RWPE1 (cell line): ENCODE results near the gene SORCS1.

Source experiments
- CTCF ChIA-PET: fragments of 350-600 bp; sonication (Branson Sonifier 250); formaldehyde crosslinking; extraction: SDS; loops from one replicate; lab custom pipeline; 2021; lab: Yijun Ruan, JAX
- POLR2A ChIA-PET: fragments of 400-600 bp; formaldehyde crosslinking; extraction: SDS; loops from one replicate; lab custom pipeline; 2020; ENCODE audit warnings: antibody characterized with exemption; ENCODE audit not compliant: low non-redundant PET; lab: Yijun Ruan, JAX
- DNase-seq: peaks from one replicate; pipeline ENCODE4 v3.0.0; 2012; ENCODE audit warnings: low spot score
- H3K27ac ChIP-seq: fragments of 450-650 bp; 2 replicates; pipeline ENCODE4 v1.5.1; 2017
- TF ChIP-seq, protein P1 (sequence below): fragments of 450-650 bp; conservative IDR thresholded peaks from 2 replicates; pipeline ENCODE4 v1.5.1; 2017; ENCODE audit warnings: low read depth, mild to moderate bottlenecking

SORCS1 gene

DNA sequence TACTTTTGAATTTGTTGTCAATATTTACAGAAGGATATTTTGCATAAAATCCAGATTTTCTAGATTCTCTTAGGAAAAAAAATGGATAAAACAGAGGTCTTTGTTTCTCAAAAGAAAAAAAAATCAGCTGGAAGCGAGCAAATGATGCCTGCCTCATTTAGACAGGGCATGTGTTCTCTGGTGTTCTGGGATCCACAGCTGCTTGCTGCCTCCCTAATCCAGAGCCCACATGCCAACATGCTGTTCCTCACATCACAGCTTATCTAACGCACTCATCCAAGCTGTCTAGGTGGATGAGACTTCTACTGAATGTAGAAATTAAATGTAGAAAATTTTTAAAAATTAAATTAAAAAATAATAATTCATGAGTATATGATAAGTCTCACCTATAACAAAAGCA is 630.1 kb downstream of the SORCS1 start:
- TF ChIP-seq, protein P1, sequence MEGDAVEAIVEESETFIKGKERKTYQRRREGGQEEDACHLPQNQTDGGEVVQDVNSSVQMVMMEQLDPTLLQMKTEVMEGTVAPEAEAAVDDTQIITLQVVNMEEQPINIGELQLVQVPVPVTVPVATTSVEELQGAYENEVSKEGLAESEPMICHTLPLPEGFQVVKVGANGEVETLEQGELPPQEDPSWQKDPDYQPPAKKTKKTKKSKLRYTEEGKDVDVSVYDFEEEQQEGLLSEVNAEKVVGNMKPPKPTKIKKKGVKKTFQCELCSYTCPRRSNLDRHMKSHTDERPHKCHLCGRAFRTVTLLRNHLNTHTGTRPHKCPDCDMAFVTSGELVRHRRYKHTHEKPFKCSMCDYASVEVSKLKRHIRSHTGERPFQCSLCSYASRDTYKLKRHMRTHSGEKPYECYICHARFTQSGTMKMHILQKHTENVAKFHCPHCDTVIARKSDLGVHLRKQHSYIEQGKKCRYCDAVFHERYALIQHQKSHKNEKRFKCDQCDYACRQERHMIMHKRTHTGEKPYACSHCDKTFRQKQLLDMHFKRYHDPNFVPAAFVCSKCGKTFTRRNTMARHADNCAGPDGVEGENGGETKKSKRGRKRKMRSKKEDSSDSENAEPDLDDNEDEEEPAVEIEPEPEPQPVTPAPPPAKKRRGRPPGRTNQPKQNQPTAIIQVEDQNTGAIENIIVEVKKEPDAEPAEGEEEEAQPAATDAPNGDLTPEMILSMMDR = no peak

DNA sequence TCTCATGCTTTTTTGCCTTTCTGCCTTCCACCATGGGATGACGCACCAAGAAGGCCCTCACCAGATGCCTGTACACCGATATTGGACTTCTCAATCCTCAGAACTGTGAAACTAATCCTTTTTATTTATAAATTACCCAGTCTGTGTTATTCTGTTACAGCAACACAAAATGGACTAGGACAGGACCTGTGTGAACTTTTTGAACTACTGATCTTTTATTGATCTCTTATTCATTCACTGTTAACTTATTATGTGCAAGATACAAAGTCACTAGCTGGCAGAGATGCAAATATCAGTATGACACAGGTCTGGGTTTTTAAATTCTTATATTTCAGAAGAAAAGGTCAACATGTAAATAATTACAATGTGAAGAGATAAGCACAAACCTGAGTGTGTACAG is 635.8 kb downstream of the SORCS1 start:
- POLR2A ChIA-PET = no interaction called here
- CTCF ChIA-PET = no interaction called here
- no peak overlapping the region for H3K27ac ChIP-seq
- TF ChIP-seq, protein P1 = no peak
- DNase-seq = no peak

More for the DNA sequence above, 630.1 kb downstream of the SORCS1 start:
- ChIA-PET POLR2A (no interaction called here), CTCF (no interaction called here)
- no peak overlapping the region for H3K27ac ChIP-seq
- no peak for DNase-seq

DNA sequence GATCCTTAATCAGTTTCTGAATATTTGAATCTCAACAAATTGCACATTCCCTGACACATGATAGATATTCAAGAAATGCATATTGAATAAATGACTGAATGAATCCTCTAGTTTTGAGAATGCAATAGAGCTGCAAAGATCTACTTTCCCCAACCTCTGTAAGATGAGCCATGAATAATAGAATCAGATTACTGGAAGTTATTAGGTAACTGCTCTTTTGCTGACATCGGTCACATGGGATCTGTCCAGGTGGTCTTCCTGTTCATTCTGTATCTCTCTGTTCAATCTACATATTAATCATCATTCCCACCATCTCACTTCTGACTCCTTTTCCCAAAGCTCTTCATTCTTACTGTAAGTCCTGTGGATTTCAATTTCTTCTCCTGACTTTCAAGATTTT is 638.7 kb downstream of the SORCS1 start:
- ChIA-PET CTCF (interaction anchor here (0.6 kb wide), 1 partner anchor 13 kb away, joined by 3 read pairs; no protein-coding TSS in a partner anchor), POLR2A (no interaction called here)
- DNase-seq = no peak
- TF ChIP-seq, protein P1 = no peak
- H3K27ac ChIP-seq = no peak overlapping the region
